HCT116 (cell line): ENCODE measurements around the gene CALD1. TPM values are rescaled to one million over a fixed set of nuclear protein-coding genes. Genes with fewer than 3 reads are reported as not detected.

Experiments used
- ATAC-seq: fragments of 200-7000 bp; cut with Tn5 transposase; 2 replicates; pipeline ENCODE4 v1.9.1; 2020; ENCODE audit warnings: mild to moderate bottlenecking, moderate library complexity
- BruUV-seq: library from RNA; stranded (reverse); fragments of 400-500 nt; replicated peaks from 2 replicates; lab custom pipeline; 2021; lab: Mats Ljungman, UMichigan
- CTCF ChIA-PET: fragments of 300-600 bp; sonication (Branson Sonifier 250); formaldehyde crosslinking; loops from one replicate; lab custom pipeline; 2021; ENCODE audit warnings: antibody characterized with exemption; lab: Charles Lee
- POLR2A ChIA-PET: fragments of 300-600, 350-600 bp; sonication (Branson Sonifier 250); formaldehyde crosslinking; loops from one replicate; lab custom pipeline; 2021; ENCODE audit warnings: antibody characterized with exemption; lab: Charles Lee
- RAD21 ChIA-PET, 2 experiments: fragments of 300-600 bp; sonication (Branson Sonifier 250); formaldehyde crosslinking; loops; one replicate each; lab custom pipeline; 2023; ENCODE audit warnings: low total read pairs in 2 of 2; ENCODE audit not compliant: uncharacterized antibody in 2 of 2, unreplicated experiment in 2 of 2, low non-redundant PET in 1 of 2; lab: Charles Lee
- DNase-seq: peaks from one replicate; pipeline ENCODE4 v3.0.0-alpha.2; 2010; ENCODE audit warnings: low read depth, low spot score
- H2AFZ ChIP-seq: fragments of 200-600 bp; shearing (Covaris generic), sonication (generic); 2 replicates; pipeline ENCODE4 v1.6.1; 2017; ENCODE audit warnings: low read depth, mixed run types, mixed read lengths, antibody characterized with exemption, low read length; ENCODE audit not compliant: poor library complexity, severe bottlenecking
- H3K27ac ChIP-seq: 2 replicates; pipeline ENCODE4 v1.5.1; 2012; ENCODE audit warnings: low read depth, low read length
- H3K27me3 ChIP-seq: fragments of 200-600 bp; sonication (generic); 2 replicates; pipeline ENCODE4 v1.6.1; 2016; ENCODE audit warnings: mixed run types, low read length, mixed read lengths; ENCODE audit not compliant: insufficient read depth
- H3K36me3 ChIP-seq, 2 experiments: fragments of 200-500 bp in 1 of 2; fragments of 200-600 bp in 1 of 2; sonication (Bioruptor generic) in 1 of 2; sonication (generic) in 1 of 2; 2 replicates each; pipeline versions ENCODE4 v1.5.1 to v1.6.1; 2014 to 2016; ENCODE audit warnings: low read length in 2 of 2, inconsistent platforms in 1 of 2, mixed read lengths in 1 of 2, mixed run types in 1 of 2; ENCODE audit not compliant: insufficient read depth in 2 of 2, control insufficient read depth in 1 of 2
- H3K4me1 ChIP-seq, 2 experiments: fragments of 200-600 bp in 1 of 2; sonication (generic) in 1 of 2; 2 replicates each; pipeline versions ENCODE4 v1.5.1 to v1.6.1; 2012 to 2017; ENCODE audit warnings: low read length in 2 of 2, inconsistent platforms in 1 of 2, mild to moderate bottlenecking in 1 of 2, mixed read lengths in 1 of 2, mixed run types in 1 of 2, moderate library complexity in 1 of 2; ENCODE audit not compliant: insufficient read depth in 2 of 2, control insufficient read depth in 1 of 2
- H3K4me2 ChIP-seq: fragments of 200-600 bp; sonication (generic); 2 replicates; pipeline ENCODE4 v1.6.1; 2017; ENCODE audit warnings: mixed run types, low read length, mixed read lengths
- H3K4me3 ChIP-seq, 2 experiments: fragments of 200-600 bp in 1 of 2; sonication (generic) in 1 of 2; replicated peaks in 1 of 2; 2 replicates each; pipeline ENCODE4 v1.5.1; 2011 to 2016; ENCODE audit warnings: low read length in 2 of 2, control low read depth in 1 of 2, low read depth in 1 of 2, mild to moderate bottlenecking in 1 of 2, mixed read lengths in 1 of 2, mixed run types in 1 of 2
- H3K79me2 ChIP-seq: fragments of 200-600 bp; sonication (generic); 2 replicates; pipeline ENCODE4 v1.6.1; 2017; ENCODE audit warnings: mild to moderate bottlenecking, mixed run types, low read length, moderate library complexity, mixed read lengths; ENCODE audit not compliant: insufficient read depth
- H3K9ac ChIP-seq: fragments of 200-600 bp; sonication (generic); 2 replicates; pipeline ENCODE4 v1.6.1; 2016; ENCODE audit warnings: low read length, mixed read lengths
- H3K9me2 ChIP-seq: fragments of 200-600 bp; sonication (generic), shearing (Covaris generic); 2 replicates; pipeline ENCODE4 v1.6.1; 2017; ENCODE audit warnings: mixed run types, mild to moderate bottlenecking, moderate library complexity; ENCODE audit not compliant: insufficient read depth
- H3K9me3 ChIP-seq, 2 experiments: fragments of 200-500 bp in 1 of 2; fragments of 200-600 bp in 1 of 2; sonication (Bioruptor generic) in 1 of 2; sonication (generic) in 1 of 2; 2 replicates each; pipeline ENCODE4 v1.6.1; 2014 to 2017; ENCODE audit warnings: low read length in 2 of 2, mixed read lengths in 2 of 2, inconsistent platforms in 1 of 2, low read depth in 1 of 2, mild to moderate bottlenecking in 1 of 2, mixed run types in 1 of 2, moderate library complexity in 1 of 2; ENCODE audit not compliant: control insufficient read depth in 1 of 2, insufficient read depth in 1 of 2
- H4K20me1 ChIP-seq: fragments of 200-600 bp; sonication (generic), shearing (Covaris generic); 2 replicates; pipeline ENCODE4 v1.6.1; 2017; ENCODE audit warnings: mixed run types, mild to moderate bottlenecking, moderate library complexity; ENCODE audit not compliant: insufficient read depth
- CBX3 ChIP-seq: IDR thresholded peaks from 2 replicates; pipeline ENCODE4 v1.6.1; 2012; ENCODE audit warnings: low read depth
- CEBPB ChIP-seq: IDR thresholded peaks from 2 replicates; pipeline ENCODE4 v1.6.1; 2012; ENCODE audit warnings: low read depth
- EGR1 ChIP-seq: IDR thresholded peaks from 2 replicates; pipeline ENCODE4 v1.6.1; 2012; ENCODE audit warnings: low read depth
- ELF1 ChIP-seq: IDR thresholded peaks from 2 replicates; pipeline ENCODE4 v1.6.1; 2012; ENCODE audit warnings: low read depth, borderline replicate concordance
- JUND ChIP-seq: IDR thresholded peaks from 2 replicates; pipeline ENCODE4 v1.6.1; 2012
- RAD21 ChIP-seq: IDR thresholded peaks from 2 replicates; pipeline ENCODE4 v1.6.1; 2012; ENCODE audit warnings: low read depth, mild to moderate bottlenecking
- REST ChIP-seq: IDR thresholded peaks from 2 replicates; pipeline ENCODE4 v1.6.1; 2012; ENCODE audit warnings: low read depth
- SIN3A ChIP-seq: IDR thresholded peaks from 2 replicates; pipeline ENCODE4 v1.6.1; 2012; ENCODE audit warnings: low read depth
- SP1 ChIP-seq: IDR thresholded peaks from 2 replicates; pipeline ENCODE4 v1.6.1; 2012; ENCODE audit warnings: low read depth
- SRF ChIP-seq: IDR thresholded peaks from 2 replicates; pipeline ENCODE4 v1.6.1; 2012; ENCODE audit warnings: low read depth
- ZBTB33 ChIP-seq: IDR thresholded peaks from 2 replicates; pipeline ENCODE4 v1.6.1; 2011; ENCODE audit warnings: mild to moderate bottlenecking, low read length, moderate library complexity; ENCODE audit not compliant: insufficient replicate concordance; ENCODE audit errors: extremely low read depth
- ZFX ChIP-seq: fragments of 450-650 bp; IDR thresholded peaks from 2 replicates; pipeline ENCODE4 v1.6.1; 2017
- intact Hi-C: fragments of 100-400 bp; cut with micrococcal nuclease; formaldehyde crosslinking; loops from 2 replicates; pipeline ENCODE4 v1.10.0; 2022
- total RNA-seq: library from RNA; stranded (reverse); gene quantifications from one replicate; pipeline ENCODE4 v1.2.1, GENCODE V29; 2021; ENCODE audit not compliant: unreplicated experiment
- TF ChIP-seq, protein P1 (sequence below): IDR thresholded peaks from 2 replicates; pipeline ENCODE4 v1.6.1; 2012
- TF ChIP-seq, protein P2 (sequence below), 3 experiments: fragments of 200-600 bp in 1 of 3; sonication (generic) in 1 of 3; IDR thresholded peaks in 2 of 3; conservative IDR thresholded peaks in 1 of 3; 2 replicates each; pipeline ENCODE4 v1.5.1; 2012 to 2017; ENCODE audit warnings: low read depth in 2 of 3, low read length in 2 of 3, antibody characterized with exemption in 1 of 3, borderline replicate concordance in 1 of 3, control low read depth in 1 of 3, mild to moderate bottlenecking in 1 of 3, mixed read lengths in 1 of 3, mixed run types in 1 of 3, moderate library complexity in 1 of 3; ENCODE audit not compliant: insufficient read depth in 1 of 3

Gene CALD1
- total RNA-seq, 1 experiment from 2014 or later: 66.8 TPM

GRCh38 chr7:134831862-134832261, 52.4 kb downstream of the CALD1 start:
- H3K36me3 ChIP-seq: no peaks in the 10 kb centered on the region
- H3K9me2 ChIP-seq: no peaks in the 10 kb centered on the region
- intact Hi-C loops: no loop called here
- H3K9ac ChIP-seq: no peak overlapping the region
- no peaks in the 10 kb centered on the region for H3K79me2 ChIP-seq
- no peak overlapping the region for H3K4me3 ChIP-seq
- ChIA-PET CTCF (no interaction called here), POLR2A (no interaction called here), RAD21 (no interaction called here)
- no peaks in the 10 kb centered on the region for H3K4me1 ChIP-seq
- no peak overlapping the region for H3K27ac ChIP-seq
- TF ChIP-seq ZFX: no peak
- no peak for TF ChIP-seq SP1
- TF ChIP-seq JUND: no peak
- TF ChIP-seq SRF: no peak
- no peak for TF ChIP-seq RAD21
- no peak for TF ChIP-seq ELF1
- no peak for DNase-seq
- no peaks in the 10 kb centered on the region for H3K27me3 ChIP-seq
- no TSS peak for BruUV-seq
- H3K4me2 ChIP-seq: no peak overlapping the region
- H4K20me1 ChIP-seq: no peaks in the 10 kb centered on the region
- no peak overlapping the region for H2AFZ ChIP-seq
- no peaks in the 10 kb centered on the region for H3K9me3 ChIP-seq
- no peak for ATAC-seq

- RAD21 ChIA-PET: no interaction called here
- H3K9ac ChIP-seq: no peak overlapping the region
- H3K9me2 ChIP-seq: no peaks in the 10 kb centered on the region
- H4K20me1 ChIP-seq: no peaks in the 10 kb centered on the region
- intact Hi-C loops: no loop called here
- H3K4me3 ChIP-seq: no peak overlapping the region
- no TSS peak for BruUV-seq
- no peak overlapping the region for H2AFZ ChIP-seq
- no peak overlapping the region for H3K4me2 ChIP-seq
- no peaks in the 10 kb centered on the region for H3K27me3 ChIP-seq
- H3K9me3 ChIP-seq: no peaks in the 10 kb centered on the region
- H3K79me2 ChIP-seq: no peaks in the 10 kb centered on the region
- no peak for ATAC-seq
- POLR2A ChIA-PET: no interaction called here
- no peak overlapping the region for H3K27ac ChIP-seq
- CTCF ChIA-PET: no interaction called here
- no peaks in the 10 kb centered on the region for H3K4me1 ChIP-seq
- H3K36me3 ChIP-seq: no peaks in the 10 kb centered on the region
- DNase-seq: no peak
- TF ChIP-seq ZFX (no peak), ZBTB33 (no peak), EGR1 (no peak), JUND (no peak), CEBPB (no peak), CBX3 (no peak), SRF (no peak), REST (no peak), RAD21 (no peak), SIN3A (no peak)
- TF ChIP-seq, protein P1, sequence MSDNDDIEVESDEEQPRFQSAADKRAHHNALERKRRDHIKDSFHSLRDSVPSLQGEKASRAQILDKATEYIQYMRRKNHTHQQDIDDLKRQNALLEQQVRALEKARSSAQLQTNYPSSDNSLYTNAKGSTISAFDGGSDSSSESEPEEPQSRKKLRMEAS: no peak
- TF ChIP-seq, protein P2, sequence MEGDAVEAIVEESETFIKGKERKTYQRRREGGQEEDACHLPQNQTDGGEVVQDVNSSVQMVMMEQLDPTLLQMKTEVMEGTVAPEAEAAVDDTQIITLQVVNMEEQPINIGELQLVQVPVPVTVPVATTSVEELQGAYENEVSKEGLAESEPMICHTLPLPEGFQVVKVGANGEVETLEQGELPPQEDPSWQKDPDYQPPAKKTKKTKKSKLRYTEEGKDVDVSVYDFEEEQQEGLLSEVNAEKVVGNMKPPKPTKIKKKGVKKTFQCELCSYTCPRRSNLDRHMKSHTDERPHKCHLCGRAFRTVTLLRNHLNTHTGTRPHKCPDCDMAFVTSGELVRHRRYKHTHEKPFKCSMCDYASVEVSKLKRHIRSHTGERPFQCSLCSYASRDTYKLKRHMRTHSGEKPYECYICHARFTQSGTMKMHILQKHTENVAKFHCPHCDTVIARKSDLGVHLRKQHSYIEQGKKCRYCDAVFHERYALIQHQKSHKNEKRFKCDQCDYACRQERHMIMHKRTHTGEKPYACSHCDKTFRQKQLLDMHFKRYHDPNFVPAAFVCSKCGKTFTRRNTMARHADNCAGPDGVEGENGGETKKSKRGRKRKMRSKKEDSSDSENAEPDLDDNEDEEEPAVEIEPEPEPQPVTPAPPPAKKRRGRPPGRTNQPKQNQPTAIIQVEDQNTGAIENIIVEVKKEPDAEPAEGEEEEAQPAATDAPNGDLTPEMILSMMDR (IDR thresholded peaks at IDR 0.05 in 2 of 3, conservative IDR thresholded peaks at IDR 0.05 in 1 of 3; ENCODE audit: borderline replicate concordance in 1 of 3, insufficient read depth in 1 of 3, low read depth in 2 of 3, low read length in 2 of 3): no peak
Measured at GRCh38 chr7:134832367-134832766, 52.9 kb downstream of the CALD1 start.
